HG03175 (cell line): ENCODE measurements around the gene ZNF441.
A peak's percentile ranks its signal among the peaks of the same experiment; 100 is the strongest.
"Not testable (repeated sequence)": the region's sequence is repeated elsewhere in the genome, so short reads cannot be mapped to it uniquely, and the experiment has no call there.

Source experiments
- ATAC-seq: cut with Tn5 transposase; IDR thresholded peaks from one replicate; pipeline ENCODE4 v1.9.1; 2021; ENCODE audit warnings: mild to moderate bottlenecking, moderate library complexity; ENCODE audit not compliant: unreplicated experiment

Gene ZNF441

DNA sequence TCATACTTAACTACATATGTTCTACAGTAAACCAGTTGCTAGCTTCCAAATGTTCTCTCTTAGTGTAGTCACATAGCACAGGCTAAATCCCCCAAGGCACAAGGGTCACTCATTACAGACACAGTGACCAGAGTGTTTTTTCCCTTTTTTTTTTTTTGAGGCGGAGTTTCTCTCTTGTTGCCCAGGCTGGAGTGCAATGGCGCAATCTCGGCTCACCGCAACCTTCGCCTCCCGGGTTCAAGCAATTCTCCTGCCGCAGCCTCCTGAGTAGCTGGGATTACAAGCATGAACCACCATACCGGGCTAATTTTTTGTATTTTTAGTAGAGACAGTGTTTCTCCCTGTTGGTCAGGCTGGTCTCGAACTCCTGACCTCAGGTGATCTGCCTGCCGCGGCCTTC is 9.9 kb downstream of the ZNF441 start:
- not testable (repeated sequence) for ATAC-seq

DNA sequence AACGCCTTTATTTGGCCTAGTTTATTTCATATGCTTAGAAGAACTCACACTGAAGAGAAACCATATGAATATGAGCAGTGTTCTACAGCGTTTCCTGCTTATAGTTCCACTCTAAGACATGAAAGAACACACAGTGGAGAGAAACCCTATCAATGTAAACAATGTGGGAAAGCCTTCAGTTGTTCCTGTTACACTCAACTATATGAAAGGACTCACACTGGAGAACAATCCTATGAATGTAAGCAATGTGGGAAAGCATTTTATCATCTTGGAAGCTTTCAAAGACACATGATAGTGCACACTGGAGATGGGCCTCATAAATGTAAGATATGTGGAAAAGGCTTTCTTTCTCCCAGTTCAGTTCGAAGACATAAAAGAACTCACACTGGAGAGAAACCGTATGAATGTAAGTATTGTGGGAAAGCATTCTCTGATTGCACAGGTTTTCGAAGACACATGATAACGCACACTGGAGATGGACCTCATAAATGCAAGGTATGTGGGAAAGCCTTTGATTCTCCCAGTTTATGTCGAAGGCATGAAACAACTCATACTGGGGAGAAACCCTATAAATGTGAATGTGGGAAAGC is 13.7 kb downstream of the ZNF441 start:
- no peak for ATAC-seq

DNA sequence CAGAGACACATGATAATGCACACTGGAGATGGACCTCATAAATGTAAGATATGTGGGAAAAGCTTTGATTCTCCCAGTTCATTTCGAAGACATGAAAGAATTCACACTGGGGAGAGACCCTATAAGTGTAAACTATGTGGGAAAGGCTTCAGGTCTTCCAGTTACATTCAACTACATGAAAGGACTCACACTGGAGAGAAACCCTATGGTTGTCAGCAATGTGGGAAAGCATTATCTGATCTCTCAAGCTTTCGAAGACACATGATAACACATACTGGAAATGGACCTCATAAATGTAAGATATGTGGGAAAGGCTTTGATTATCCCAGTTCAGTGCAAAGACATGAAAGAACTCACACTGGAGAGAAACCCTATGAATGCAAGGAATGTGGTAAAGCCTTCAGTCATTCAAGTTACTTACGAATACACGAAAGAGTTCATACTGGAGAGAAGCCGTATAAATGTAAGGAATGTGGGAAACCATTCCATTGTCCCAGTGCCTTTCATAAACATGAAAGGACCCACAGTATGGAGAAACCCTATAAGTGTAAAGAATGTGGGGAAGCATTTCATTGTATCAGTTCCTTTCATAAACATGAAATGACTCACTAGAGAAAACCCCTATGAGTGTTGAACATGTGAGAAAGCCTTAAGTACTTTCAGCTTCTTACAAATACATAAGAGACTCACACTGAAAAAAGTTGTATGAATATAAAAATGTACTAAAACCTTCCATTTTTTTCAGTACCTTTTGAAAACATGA is 14.7 kb downstream of the ZNF441 start:
- ATAC-seq, result no peak

- no peak for ATAC-seq
Measured at GRCh38 chr19:11783767-11784166, 17.0 kb downstream of the ZNF441 start.

DNA sequence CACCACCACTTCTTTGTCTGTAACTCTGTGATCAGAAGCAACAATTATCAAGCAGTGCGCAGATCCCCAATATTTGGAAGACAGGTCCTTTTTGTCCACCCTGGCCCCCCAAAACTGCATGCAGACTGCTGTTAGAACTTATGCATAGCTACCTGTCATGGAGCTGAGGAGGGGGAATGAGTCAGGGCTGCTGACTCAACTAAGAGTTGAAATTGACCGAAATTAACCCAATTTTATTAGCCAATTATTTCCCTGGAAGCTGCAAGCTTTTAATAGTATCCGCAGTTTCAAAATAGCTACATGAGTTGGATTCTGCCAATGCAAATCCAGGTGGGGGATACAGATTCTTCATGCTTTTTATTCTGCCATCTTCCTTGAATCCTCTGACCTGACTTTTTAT is 17.6 kb downstream of the ZNF441 start:
- no peak for ATAC-seq

- no peak for ATAC-seq
Measured at GRCh38 chr19:11787536-11787935, 20.7 kb downstream of the ZNF441 start.

- no peak for ATAC-seq
Measured at GRCh38 chr19:11792942-11793341, 26.1 kb downstream of the ZNF441 start.

DNA sequence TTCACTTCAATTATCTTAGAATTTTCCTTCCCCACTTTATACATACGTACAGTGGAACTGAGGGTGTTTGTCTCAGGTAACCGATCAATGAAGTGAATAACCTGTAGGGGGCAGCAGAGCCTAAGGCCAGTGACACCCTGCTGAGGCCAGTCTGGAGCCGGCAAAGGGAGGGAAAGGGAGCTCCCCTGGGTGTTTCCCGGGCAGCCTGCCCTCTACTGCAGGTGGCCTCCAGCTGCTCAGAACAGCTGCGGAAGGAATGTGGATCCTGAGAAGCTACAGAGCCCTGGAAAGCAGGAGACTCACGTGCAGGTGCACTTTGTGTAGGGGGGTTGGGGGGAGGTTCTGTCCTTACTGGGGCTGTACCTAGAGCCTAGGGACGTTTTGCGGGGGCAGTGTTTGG is 30.7 kb downstream of the ZNF441 start:
- ATAC-seq, result no peak

DNA sequence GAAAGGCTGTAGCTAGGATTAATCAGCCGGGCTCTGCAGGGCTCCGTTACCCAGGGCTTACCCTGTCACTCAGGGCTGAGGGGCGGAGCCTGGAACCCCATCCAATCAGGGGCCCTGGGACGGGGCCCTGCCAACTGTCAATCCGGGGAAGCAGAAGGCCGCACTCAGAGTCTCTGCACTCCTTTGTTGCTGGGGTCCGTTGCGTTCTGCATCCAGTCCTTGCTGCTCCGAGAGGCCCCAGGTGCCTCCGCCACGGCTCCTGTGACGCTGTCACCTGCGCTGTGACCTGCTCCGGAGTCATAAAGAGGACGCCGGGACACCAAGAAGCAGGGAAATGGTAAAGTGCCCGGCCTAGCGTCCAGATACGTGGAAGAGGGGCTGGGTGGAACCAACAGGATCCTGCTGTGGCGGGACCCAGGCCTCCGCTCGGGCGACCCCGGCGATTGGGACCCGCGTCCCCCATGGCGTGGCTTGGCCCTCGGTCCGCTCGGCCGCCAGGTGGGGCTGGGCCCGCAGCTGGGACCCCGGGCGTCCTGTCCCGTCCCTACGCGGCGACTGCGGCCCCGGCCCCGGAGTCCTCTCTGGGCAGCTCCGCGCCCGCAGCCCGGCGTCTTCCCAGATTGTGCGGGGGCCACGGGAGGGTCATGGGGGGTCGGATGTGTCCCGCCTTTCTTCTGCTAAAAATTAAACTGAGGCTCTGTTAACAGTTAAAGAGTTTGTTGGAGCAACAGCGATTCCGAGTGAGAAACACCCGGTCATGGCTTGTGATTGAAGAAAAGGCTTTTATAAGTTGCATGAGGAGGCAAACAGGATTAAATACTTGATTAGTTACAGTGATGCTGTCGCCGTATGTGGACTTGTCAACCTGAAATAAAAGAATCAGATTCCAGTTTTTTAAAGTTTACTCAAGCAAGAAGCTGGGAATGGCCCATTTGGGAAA is 31.9 kb downstream of the ZNF441 start, which contains the start of gene ZNF491:
TSS of gene ZNF491 (plus strand) at position 133 of the 940 bp plus-strand sequence. CDS start 7,431 bp downstream, outside the sequence.
- ATAC-seq, result peak; percentile 96

GRCh38 chr19:11806354-11807098 is 39.7 kb downstream of the ZNF441 start:
- ATAC-seq, result no peak

DNA sequence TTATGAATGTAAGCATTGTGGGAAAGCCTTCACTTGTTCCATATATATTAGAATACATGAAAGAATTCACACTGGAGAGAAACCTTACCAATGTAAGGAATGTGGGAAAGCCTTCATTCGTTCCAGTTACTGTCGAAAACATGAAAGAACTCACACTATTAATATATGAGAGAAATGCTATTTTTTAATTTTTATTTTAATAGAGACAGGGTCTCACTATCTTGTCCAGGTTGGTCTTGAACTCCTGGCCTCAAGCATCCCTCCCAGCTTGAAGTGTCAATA is 40.2 kb downstream of the ZNF441 start:
- ATAC-seq, result no peak

- peak; percentile 33 for ATAC-seq
Measured at GRCh38 chr19:11813703-11814028, 46.9 kb downstream of the ZNF441 start.

- peak; percentile 98 for ATAC-seq
Measured at GRCh38 chr19:11814029-11814699, 47.4 kb downstream of the ZNF441 start, which contains the start of gene ZNF440. ZNF440 (plus strand) TSS chr19:11814273; CDS start chr19:11814448, 175 bp downstream.

DNA sequence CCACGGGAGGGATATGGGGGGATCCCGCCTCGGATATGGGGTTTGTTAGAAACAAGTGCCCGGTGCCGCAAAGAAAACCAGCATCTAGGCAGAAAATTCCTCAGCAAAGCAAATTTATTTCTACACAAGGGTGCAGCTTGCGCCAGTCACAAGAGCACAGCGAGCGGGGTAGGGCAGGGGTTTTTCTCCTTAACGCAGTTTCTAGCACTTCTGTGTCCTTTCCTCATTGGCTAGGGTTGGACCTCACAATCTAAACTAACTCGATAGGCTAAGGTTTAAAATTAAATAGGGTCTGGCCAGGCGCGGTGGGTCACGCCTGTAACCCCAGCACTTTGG is 47.9 kb downstream of the ZNF441 start:
- ATAC-seq, result no peak

- ATAC-seq, result no peak
Measured at GRCh38 chr19:11821474-11822109, 54.8 kb downstream of the ZNF441 start.

GRCh38 chr19:11828957-11829876 is 62.4 kb downstream of the ZNF441 start:
- not testable (repeated sequence) for ATAC-seq

DNA sequence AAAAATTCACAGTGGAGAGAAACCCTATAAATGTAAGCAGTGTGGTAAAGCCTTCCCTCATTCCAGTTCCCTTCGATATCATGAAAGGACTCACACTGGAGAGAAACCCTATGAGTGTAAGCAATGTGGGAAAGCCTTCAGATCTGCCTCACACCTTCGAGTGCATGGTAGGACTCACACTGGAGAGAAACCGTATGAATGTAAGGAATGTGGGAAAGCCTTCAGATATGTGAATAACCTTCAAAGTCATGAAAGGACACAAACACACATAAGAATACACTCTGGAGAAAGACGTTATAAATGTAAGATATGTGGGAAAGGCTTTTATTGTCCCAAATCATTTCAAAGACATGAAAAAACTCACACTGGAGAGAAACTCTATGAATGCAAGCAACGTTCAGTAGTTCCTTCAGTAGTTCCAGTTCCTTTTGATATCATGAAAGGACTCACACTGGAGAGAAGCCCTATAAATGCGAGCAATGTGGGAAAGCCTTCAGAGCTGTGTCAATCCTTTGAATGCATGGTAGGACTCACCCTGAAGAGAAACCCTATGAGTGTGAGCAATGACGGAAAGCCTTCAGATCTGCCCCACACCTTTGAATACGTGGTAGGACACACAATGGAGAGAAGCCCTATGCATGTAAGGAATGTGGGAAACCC is 65.6 kb downstream of the ZNF441 start:
- no peak for ATAC-seq

- no peak for ATAC-seq
Measured at GRCh38 chr19:11833541-11833940, 66.7 kb downstream of the ZNF441 start.
